Measurements from ENCODE around the gene RACGAP1.

The RACGAP1 gene, protein sequence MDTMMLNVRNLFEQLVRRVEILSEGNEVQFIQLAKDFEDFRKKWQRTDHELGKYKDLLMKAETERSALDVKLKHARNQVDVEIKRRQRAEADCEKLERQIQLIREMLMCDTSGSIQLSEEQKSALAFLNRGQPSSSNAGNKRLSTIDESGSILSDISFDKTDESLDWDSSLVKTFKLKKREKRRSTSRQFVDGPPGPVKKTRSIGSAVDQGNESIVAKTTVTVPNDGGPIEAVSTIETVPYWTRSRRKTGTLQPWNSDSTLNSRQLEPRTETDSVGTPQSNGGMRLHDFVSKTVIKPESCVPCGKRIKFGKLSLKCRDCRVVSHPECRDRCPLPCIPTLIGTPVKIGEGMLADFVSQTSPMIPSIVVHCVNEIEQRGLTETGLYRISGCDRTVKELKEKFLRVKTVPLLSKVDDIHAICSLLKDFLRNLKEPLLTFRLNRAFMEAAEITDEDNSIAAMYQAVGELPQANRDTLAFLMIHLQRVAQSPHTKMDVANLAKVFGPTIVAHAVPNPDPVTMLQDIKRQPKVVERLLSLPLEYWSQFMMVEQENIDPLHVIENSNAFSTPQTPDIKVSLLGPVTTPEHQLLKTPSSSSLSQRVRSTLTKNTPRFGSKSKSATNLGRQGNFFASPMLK

DNA sequence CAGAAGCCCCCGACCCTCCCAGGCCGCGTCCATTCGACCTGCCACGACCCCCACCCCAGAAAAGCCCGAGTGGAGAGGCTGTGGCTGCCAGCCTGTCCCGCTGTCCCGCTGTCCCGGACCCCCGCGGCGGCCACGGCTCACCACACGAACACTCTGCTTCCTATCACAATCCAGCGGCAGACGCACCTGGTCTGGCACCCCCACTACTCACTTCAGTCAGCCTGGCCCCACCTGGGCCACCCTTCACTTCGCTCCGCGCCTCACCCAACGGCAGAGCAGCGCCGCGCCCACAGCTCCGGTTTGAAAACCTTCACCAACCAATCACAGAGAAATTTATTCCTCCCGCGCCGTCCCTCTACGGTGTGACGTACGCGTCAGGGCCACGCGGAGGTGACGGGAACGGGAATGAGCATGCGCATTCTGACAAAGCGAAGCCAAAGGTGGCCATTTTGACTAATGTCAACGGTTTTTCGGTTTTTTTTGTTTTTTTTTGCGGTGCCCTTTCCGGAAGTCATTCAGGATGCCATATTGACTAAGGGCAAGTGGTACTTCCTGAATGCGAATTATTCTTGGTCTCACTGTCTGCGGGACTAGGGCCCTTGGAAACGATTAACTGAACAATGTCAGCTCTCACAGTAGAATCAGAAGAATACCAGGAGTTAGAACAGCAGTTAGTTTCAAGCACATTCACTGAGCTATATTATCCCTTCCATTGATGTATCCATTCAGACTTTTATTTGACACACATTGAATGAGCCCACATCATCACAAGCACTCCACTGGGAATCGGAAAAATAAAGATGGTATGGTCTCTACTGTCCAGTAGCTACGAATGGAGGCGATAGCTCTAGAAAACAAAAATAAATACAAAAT, at the start of gene RACGAP1:
RACGAP1 (minus strand) TSS at position 308 of the 873 bp plus-strand sequence. CDS start 8,779 bp downstream, outside the sequence.
- TF ChIP-seq BACH2 (CRISPR knock-in tag; IDR thresholded peaks at IDR 0.05; ENCODE audit: borderline replicate concordance) (no peak), ESRRG (CRISPR knock-in tag; IDR thresholded peaks at IDR 0.05) (no peak), PPARA (CRISPR knock-in tag; IDR thresholded peaks at IDR 0.05; ENCODE audit: borderline replicate concordance) (no peak), ZFP3 (CRISPR knock-in tag; IDR thresholded peaks at IDR 0.05) (no peak), ARNTL (CRISPR knock-in tag; IDR thresholded peaks at IDR 0.05; ENCODE audit: borderline replicate concordance, low read depth) (no peak), RARB (CRISPR knock-in tag; IDR thresholded peaks at IDR 0.05) (no peak), ZNF565 (CRISPR knock-in tag; conservative IDR thresholded peaks at IDR 0.05; ENCODE audit: low read depth) (no peak), CSDC2 (CRISPR knock-in tag; IDR thresholded peaks at IDR 0.05) (no peak), ZFP30 (CRISPR knock-in tag; IDR thresholded peaks at IDR 0.05) (no peak), ZNF70 (CRISPR knock-in tag; IDR thresholded peaks at IDR 0.05) (no peak), ZC3H10 (CRISPR knock-in tag; IDR thresholded peaks at IDR 0.05) (no peak), ISL1 (CRISPR knock-in tag; IDR thresholded peaks at IDR 0.05) (no peak)
- TF ChIP-seq, protein P1, sequence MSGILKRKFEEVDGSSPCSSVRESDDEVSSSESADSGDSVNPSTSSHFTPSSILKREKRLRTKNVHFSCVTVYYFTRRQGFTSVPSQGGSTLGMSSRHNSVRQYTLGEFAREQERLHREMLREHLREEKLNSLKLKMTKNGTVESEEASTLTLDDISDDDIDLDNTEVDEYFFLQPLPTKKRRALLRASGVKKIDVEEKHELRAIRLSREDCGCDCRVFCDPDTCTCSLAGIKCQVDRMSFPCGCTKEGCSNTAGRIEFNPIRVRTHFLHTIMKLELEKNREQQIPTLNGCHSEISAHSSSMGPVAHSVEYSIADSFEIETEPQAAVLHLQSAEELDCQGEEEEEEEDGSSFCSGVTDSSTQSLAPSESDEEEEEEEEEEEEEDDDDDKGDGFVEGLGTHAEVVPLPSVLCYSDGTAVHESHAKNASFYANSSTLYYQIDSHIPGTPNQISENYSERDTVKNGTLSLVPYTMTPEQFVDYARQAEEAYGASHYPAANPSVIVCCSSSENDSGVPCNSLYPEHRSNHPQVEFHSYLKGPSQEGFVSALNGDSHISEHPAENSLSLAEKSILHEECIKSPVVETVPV (CRISPR knock-in tag; IDR thresholded peaks at IDR 0.05), result no peak
- TF ChIP-seq, protein P2, sequence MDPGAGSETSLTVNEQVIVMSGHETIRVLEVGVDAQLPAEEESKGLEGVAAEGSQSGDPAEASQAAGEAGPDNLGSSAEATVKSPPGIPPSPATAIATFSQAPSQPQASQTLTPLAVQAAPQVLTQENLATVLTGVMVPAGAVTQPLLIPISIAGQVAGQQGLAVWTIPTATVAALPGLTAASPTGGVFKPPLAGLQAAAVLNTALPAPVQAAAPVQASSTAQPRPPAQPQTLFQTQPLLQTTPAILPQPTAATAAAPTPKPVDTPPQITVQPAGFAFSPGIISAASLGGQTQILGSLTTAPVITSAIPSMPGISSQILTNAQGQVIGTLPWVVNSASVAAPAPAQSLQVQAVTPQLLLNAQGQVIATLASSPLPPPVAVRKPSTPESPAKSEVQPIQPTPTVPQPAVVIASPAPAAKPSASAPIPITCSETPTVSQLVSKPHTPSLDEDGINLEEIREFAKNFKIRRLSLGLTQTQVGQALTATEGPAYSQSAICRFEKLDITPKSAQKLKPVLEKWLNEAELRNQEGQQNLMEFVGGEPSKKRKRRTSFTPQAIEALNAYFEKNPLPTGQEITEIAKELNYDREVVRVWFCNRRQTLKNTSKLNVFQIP (CRISPR knock-in tag; IDR thresholded peaks at IDR 0.05; ENCODE audit: borderline replicate concordance, low read depth), result no peak
- TF ChIP-seq, protein P3, sequence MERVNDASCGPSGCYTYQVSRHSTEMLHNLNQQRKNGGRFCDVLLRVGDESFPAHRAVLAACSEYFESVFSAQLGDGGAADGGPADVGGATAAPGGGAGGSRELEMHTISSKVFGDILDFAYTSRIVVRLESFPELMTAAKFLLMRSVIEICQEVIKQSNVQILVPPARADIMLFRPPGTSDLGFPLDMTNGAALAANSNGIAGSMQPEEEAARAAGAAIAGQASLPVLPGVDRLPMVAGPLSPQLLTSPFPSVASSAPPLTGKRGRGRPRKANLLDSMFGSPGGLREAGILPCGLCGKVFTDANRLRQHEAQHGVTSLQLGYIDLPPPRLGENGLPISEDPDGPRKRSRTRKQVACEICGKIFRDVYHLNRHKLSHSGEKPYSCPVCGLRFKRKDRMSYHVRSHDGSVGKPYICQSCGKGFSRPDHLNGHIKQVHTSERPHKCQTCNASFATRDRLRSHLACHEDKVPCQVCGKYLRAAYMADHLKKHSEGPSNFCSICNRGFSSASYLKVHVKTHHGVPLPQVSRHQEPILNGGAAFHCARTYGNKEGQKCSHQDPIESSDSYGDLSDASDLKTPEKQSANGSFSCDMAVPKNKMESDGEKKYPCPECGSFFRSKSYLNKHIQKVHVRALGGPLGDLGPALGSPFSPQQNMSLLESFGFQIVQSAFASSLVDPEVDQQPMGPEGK (CRISPR knock-in tag; IDR thresholded peaks at IDR 0.05; ENCODE audit: borderline replicate concordance), result no peak
- TF ChIP-seq, protein P4, sequence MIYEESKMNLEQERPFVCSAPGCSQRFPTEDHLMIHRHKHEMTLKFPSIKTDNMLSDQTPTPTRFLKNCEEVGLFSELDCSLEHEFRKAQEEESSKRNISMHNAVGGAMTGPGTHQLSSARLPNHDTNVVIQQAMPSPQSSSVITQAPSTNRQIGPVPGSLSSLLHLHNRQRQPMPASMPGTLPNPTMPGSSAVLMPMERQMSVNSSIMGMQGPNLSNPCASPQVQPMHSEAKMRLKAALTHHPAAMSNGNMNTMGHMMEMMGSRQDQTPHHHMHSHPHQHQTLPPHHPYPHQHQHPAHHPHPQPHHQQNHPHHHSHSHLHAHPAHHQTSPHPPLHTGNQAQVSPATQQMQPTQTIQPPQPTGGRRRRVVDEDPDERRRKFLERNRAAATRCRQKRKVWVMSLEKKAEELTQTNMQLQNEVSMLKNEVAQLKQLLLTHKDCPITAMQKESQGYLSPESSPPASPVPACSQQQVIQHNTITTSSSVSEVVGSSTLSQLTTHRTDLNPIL (CRISPR knock-in tag; IDR thresholded peaks at IDR 0.05; ENCODE audit: low read depth), result no peak
- peak; percentile 98 for ATAC-seq

DNA sequence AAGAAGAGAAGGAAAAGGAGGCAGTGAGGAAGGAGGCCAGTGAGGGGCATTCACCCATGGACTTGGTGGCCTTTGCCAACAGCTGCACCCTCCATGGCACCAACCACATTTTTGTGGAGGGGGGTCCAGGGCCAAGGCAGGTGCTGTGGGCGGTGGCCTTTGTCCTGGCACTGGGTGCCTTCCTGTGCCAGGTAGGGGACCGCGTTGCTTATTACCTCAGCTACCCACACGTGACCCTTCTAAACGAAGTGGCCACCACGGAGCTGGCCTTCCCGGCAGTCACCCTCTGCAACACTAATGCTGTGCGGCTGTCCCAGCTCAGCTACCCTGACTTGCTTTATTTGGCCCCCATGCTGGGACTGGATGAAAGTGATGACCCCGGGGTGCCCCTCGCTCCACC, 48.4 kb upstream of the RACGAP1 start:
- TF ChIP-seq TOX (CRISPR knock-in tag; IDR thresholded peaks at IDR 0.05; ENCODE audit: borderline replicate concordance) (no peak), ZNF8 (CRISPR knock-in tag; IDR thresholded peaks at IDR 0.05) (no peak), CSDC2 (CRISPR knock-in tag; IDR thresholded peaks at IDR 0.05) (no peak), RARB (CRISPR knock-in tag; IDR thresholded peaks at IDR 0.05) (no peak), OSR1 (CRISPR knock-in tag; IDR thresholded peaks at IDR 0.05) (no peak)
- TF ChIP-seq, protein P3 (CRISPR knock-in tag; IDR thresholded peaks at IDR 0.05; ENCODE audit: borderline replicate concordance), result no peak
- ATAC-seq, result no peak

DNA sequence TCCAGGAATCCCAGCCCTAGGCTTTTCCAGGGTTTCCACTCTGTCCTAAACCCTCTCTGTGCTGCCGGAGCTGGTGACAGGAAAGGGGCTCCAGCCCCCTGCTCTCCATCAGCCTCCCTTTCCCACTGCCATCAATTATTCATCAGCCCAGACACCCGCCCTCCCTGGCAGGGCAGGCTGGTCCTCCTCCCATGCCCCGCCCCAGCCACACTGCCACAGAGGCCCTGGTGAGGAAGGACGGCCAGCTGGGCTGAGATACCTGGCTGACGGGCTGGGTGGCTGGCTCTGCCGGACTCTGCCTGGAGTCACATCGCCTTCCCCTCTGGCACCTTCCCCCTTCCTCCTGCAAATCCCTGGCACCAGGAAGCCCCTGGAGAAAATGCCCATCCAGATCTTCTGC, 47.9 kb upstream of the RACGAP1 start:
- ATAC-seq, result no peak
- TF ChIP-seq ZNF565 (CRISPR knock-in tag; conservative IDR thresholded peaks at IDR 0.05; ENCODE audit: low read depth) (no peak), ISL1 (CRISPR knock-in tag; IDR thresholded peaks at IDR 0.05) (no peak), PPARA (CRISPR knock-in tag; IDR thresholded peaks at IDR 0.05; ENCODE audit: borderline replicate concordance) (no peak), RARB (CRISPR knock-in tag; IDR thresholded peaks at IDR 0.05) (no peak), ZC3H10 (CRISPR knock-in tag; IDR thresholded peaks at IDR 0.05) (no peak), ARNTL (CRISPR knock-in tag; IDR thresholded peaks at IDR 0.05; ENCODE audit: borderline replicate concordance, low read depth) (no peak), TOX (CRISPR knock-in tag; IDR thresholded peaks at IDR 0.05; ENCODE audit: borderline replicate concordance) (no peak), CSDC2 (CRISPR knock-in tag; IDR thresholded peaks at IDR 0.05) (no peak), ZFP3 (CRISPR knock-in tag; IDR thresholded peaks at IDR 0.05) (no peak), ZFP30 (CRISPR knock-in tag; IDR thresholded peaks at IDR 0.05) (no peak)
- TF ChIP-seq, protein P5, sequence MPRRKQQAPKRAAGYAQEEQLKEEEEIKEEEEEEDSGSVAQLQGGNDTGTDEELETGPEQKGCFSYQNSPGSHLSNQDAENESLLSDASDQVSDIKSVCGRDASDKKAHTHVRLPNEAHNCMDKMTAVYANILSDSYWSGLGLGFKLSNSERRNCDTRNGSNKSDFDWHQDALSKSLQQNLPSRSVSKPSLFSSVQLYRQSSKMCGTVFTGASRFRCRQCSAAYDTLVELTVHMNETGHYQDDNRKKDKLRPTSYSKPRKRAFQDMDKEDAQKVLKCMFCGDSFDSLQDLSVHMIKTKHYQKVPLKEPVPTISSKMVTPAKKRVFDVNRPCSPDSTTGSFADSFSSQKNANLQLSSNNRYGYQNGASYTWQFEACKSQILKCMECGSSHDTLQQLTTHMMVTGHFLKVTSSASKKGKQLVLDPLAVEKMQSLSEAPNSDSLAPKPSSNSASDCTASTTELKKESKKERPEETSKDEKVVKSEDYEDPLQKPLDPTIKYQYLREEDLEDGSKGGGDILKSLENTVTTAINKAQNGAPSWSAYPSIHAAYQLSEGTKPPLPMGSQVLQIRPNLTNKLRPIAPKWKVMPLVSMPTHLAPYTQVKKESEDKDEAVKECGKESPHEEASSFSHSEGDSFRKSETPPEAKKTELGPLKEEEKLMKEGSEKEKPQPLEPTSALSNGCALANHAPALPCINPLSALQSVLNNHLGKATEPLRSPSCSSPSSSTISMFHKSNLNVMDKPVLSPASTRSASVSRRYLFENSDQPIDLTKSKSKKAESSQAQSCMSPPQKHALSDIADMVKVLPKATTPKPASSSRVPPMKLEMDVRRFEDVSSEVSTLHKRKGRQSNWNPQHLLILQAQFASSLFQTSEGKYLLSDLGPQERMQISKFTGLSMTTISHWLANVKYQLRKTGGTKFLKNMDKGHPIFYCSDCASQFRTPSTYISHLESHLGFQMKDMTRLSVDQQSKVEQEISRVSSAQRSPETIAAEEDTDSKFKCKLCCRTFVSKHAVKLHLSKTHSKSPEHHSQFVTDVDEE (CRISPR knock-in tag; IDR thresholded peaks at IDR 0.05), result no peak
- TF ChIP-seq, protein P3 (CRISPR knock-in tag; IDR thresholded peaks at IDR 0.05; ENCODE audit: borderline replicate concordance), result no peak
